GM18499 (cell line): ENCODE results near the gene RAB35.

Source experiments
- ATAC-seq: cut with Tn5 transposase; IDR thresholded peaks from one replicate; pipeline ENCODE4 v1.9.1; 2021; ENCODE audit warnings: moderate number of reproducible peaks; ENCODE audit not compliant: insufficient read depth, unreplicated experiment

The RAB35 gene

DNA sequence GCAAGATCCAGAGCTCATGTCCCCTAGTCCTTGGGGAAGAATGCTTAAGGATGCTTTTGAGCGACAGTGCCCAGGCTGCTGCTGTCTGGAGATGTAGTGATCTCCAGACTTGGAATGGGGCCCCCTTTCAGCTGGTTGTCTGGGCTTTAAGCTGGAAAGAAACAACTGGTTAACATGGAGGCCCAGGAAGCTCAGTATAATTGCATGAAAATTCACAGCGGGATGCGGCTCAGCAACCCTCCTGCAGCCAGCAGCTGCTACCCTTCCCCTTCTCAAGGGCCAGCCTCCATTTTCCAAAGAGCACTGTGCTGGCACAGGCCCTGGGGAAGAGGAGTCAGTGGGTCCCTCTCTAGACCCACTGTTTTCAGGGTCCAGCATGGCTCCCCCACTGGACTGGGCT, 26.3 kb downstream of the RAB35 start:
- ATAC-seq, result no peak

DNA sequence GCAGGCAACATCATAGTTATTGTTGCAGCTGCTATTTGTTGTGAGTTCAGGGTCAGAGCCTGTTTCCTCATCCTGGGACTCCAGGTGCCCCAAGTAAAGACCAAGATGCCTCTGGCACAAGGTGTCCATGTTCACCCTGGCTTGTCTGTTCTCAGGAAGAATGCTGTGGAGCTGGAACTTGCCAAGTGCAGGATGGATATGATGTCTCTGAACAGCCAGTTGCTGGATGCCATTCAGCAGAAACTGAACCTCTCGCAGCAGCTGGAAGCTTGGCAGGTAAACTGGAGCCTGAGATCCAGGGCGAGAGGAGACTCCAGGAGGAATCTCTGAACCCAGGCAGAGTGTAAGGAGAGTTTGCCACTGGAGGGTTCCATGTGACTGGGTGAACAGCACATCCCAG, 26.8 kb downstream of the RAB35 start:
- no peak for ATAC-seq

- ATAC-seq, result no peak
Observed at GRCh38 chr12:120089105-120089504, 27.4 kb downstream of the RAB35 start.

DNA sequence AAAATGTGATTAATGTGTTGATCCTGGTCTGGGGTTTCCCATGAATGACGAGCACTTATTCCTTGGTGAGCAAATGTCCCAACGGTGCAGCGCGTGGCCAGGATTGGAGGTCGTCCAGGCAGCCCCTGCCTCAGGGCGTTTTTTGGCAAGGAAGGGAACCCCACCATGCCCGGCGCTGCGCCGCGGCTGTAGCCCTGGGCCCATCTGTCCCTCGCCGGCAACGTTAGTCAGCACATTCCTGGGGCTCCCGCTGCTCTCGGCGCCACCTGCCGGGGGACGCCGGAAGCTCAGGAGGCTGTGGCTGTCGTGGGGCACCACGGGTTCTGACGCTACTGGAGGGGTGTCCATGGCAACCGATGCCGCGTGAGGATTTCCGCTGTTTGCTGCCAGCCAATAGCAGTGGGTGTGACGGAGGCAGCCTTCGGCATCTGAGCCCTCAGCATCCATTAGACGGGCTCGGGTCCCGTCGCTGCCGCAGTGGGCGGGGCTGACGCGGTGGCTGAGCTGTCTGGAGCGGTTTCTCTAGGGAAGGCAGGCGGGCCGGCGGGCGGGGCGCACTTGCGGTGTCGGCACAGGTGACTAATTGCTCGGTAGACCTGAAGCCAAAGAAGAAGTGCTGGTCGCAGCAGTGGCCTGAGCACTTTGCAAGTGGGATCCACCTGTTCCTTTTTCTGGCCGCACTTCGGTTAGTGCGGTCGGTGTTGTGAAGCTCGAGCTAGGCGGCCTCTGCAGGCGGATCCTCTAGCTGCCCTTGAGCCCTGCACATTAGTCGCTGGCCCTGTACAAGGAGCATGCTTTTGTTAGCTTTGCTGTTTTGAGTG, 29.5 kb downstream of the RAB35 start:
- ATAC-seq, result peak; percentile 95

DNA sequence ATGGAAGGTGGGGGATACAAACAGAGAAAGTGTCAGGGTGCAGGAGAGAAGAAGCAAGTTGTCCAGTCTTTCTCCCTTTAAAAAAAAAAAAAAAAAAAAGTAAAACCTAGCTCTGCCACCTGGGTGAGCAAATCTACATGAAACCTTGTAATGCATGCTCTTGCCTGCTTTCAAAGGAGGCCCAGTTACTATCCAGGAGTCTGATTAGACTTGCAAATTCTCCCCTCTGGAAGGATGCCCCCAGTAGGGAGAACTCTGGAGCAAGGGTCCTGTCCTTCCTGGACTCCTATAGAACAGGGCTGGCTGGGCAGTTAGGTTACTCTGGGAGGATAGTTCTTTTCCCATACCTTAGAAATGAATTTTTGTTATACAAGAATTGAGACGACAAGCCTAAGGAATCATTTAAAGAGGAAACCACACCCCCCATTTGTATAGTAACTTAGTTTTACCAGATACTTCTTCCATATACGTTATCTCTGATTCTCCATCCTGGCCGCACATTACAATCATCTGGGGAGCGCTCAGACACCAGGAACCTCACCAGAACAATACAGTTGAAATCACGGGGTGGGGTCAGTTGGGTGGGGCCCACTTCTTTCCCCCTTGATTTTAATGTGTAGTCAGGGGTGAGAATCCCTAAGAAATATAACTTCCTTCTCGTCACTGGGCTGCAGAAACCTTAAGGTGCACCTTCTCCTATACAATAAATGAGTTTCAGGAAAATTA, 30.5 kb downstream of the RAB35 start:
- ATAC-seq, result no peak

DNA sequence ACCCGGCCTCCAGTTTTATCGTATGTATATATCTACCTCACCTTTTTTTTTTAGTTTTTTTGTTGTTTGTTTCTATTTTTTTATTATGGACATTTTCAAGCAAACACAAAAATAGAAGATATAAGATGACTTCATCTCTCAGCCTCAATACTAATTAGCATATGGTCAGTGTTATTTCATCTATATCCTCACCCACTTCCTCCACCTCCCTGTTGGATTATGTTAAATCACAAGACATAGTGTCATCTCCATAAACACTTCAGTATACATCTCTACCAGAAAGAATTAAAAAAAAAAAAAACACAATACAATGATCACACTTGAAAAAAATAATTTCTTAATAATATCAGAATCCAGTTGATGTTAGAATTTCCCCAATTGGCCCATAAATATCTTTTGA, 34.9 kb downstream of the RAB35 start:
- no peak for ATAC-seq

GRCh38 chr12:120079411-120080400, 36.8 kb downstream of the RAB35 start:
- ATAC-seq, result no peak

GRCh38 chr12:120078868-120079267, 37.7 kb downstream of the RAB35 start:
- no peak for ATAC-seq

DNA sequence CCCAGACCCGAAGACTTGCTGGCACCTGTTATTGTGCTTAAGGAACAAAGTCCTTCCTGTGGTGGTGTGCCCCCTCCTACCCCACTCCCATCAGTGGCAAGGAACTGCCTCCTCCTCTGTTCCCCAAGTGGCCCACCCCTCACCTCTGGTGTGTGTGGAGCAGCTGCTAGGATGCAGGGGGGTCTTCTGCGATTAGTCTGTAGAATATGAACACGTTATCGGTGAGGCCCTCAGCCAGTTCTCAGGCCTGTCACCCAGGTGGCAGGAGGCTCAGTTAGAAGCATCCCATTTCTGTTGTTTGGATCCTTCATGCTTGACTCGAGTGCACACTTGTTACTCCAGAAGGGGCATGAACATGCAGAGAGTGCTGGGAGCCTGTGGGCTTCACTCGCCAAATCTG, 39.3 kb downstream of the RAB35 start:
- ATAC-seq, result no peak

DNA sequence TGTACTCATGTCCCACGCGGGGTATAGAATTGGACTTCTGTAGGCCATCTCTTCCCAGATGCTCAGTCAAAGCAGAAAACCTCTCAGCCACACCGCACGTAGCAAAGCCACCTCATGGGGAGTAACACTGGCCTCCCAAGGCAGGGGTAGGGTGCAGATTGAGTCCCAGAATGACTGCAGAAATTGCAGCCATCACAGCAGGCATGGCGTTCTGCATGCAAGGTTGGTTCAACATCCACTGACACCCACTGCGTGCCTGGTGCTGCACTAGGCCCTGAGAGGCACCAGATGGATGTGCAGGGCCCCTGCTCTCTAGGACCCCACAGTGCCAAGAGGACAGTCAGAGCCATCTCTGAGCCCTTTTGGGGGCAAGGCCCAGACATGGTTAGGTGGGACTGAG, 39.9 kb downstream of the RAB35 start:
- ATAC-seq, result no peak

GRCh38 chr12:120075034-120075616, 41.4 kb downstream of the RAB35 start:
- ATAC-seq, result no peak

DNA sequence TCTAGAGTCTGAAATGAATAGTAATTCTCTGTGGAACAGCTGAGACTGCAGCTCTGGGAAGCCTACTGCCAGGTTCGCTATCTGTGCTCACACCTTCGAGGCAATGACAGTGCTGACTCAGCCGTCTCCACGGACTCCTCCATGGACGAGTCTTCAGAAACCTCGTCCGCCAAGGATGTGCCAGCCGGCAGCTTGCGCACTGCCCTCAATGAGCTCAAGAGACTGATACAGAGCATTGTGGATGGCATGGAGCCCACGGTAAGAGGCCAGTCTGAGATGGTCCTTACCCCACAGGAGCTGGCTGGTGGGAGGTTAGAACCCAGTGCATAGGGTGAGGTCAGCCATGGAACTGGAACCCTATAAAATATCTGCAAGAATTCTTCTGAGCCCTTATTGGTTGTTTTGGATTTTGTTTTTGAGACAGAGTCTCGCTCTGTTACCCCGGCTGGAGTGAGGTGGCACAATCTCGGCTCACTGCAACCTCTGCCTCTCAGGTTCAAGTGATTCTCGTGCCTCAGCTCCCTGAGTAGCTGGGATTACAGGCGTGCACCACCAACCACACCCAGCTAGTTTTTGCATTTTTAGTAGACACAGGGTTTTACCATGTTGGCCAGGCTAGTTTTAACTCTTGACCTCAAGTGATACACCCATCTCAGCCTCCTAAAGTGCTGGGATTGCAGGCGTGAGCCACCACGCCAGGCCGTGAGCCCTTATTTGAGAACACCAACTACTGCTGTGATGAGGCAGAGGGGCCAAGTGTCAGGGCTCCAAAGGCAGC, 43.9 kb downstream of the RAB35 start:
- ATAC-seq, result no peak

- ATAC-seq, result no peak
Observed at GRCh38 chr12:120071493-120072020, 45.0 kb downstream of the RAB35 start.

DNA sequence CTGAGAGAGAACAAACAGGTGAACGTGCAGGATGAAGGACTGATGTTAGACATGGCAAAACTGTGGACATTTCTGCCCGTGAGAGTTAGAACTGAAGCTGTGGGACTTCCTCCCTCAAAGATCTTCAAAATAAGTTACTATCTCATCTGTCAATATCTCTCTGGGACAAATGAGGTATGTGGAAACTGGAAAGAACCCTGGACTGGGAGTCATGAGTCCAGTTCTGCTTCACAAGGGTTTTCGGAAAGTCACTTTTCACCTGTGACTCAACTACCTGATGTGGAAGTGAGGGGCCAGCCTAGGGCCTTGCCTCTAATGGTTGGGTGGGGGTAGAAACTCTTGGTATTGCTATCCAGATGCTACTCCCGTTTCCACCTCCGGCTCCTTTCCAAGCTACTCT, 47.3 kb downstream of the RAB35 start:
- no peak for ATAC-seq

DNA sequence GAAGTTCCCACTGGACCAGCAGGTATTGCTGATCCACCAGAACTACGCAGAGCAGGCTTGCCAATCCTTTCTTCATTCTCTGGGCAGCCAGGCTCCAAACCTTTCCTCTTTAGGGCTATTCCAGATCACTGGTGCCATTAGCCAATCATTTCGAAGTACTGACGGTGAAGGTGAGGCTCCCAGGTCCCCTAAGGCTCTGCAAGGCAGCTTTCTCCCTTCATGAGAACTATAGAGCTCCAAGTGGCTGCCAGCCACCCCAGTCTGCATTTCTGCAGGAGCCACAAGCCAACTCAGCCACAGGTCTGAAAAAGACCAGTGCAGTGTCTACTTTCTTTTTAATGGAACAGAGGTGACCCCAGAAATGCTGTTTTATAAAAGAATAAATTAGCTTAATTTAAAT, 48.7 kb downstream of the RAB35 start:
- no peak for ATAC-seq

DNA sequence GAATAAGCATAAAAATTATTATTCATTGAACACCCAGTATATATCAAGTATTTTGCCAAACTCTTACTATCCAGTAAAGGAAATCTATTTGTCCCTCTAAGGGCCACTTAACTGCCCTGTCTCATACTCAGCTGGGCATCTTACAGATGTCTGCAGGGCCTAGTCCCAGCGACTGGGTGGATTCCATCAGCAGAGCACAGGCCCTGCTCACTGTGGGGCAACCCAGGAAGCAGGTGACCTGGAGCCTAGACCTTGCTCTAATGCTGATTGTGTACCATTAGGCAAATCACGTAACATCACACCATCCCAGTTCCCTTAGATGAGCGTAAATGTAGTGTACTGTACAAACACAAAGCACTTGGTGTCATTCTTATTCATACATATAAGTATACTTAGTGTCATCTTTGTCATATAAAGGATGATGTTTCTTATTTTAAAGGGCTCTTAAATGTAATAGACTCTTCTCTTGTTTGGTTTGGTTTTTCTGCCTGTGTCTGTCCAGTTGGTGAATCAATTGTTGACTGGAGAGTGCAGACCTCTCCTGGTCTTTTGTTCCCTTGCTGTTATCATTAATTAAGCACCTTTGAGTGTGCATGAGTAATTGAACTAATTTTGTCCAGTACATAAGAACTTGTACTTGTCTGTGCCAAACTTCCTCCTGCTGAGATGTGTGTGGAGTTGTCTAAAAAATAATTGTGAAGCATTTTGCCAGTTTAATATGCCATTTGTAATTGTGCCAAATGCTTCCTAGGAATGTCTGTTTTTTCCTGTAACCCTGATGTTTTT, 49.3 kb downstream of the RAB35 start:
- no peak for ATAC-seq

GRCh38 chr12:120066341-120066740, 50.2 kb downstream of the RAB35 start:
- no peak for ATAC-seq

GRCh38 chr12:120065472-120065871, 51.1 kb downstream of the RAB35 start:
- no peak for ATAC-seq
